Measurements from ENCODE around the gene LCN12. TPM values are rescaled to one million over a fixed set of nuclear protein-coding genes. Genes with fewer than 3 reads are reported as not detected.

Gene LCN12
- total RNA-seq, 1 experiment from 2014 or later, result 2.1 TPM

DNA sequence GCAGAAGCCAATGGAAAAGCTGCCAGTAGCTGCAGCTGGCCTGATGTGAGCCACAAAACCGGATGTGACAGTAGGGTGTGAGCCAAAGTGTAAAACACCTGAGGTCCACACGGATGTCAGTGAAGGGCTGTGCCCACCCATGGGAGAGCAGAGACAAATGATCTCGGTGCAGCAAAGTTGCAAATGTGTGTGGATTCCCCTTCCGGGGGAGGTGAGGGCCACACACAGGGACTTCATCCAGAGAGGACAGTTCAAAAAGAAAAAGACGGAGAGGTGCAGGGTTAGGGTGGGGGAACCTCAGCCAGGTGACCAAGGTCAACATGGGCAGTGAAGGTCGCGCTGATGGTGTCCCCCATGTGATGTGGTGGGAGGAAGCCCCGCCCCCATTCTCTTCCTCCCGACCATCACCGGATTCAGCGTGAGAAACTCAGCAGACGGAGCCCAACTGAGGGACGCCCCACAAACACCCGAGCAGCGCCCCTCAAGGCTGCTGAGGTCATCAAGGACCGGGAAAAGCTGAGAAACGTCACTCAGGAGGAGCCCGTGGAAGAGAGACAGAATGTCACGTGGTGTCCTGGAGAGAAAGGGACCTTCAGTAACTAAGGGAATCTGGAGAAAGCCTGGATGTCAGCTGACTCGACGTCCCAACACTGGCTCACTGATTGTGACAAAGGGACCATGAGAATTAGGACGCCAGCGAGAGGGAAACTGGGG is 13.9 kb downstream of the LCN12 start:
- peak overlapping the region; percentile 20 for H3K4me2 ChIP-seq (ENCODE audit: insufficient read depth, insufficient read length, low read length)
- H3K23me2 ChIP-seq (ENCODE audit: insufficient read length, low read depth, low read length, poor library complexity, severe bottlenecking), result no peaks in the 10 kb centered on the region
- no peak overlapping the region for H2BK15ac ChIP-seq (ENCODE audit: low read depth, low read length)
- no peak overlapping the region for H3K56ac ChIP-seq (ENCODE audit: insufficient read length, low read depth, low read length)
- no CpG with 5 or more reads among the region's 23 CpGs for WGBS (ENCODE audit: extremely low coverage, insufficient read length, low lambda C conversion rate)
- no peak overlapping the region for H2BK120ac ChIP-seq (ENCODE audit: low read depth, low read length, poor library complexity, severe bottlenecking)
- H3K4ac ChIP-seq (ENCODE audit: low read depth, low read length), result no peak overlapping the region
- H3K4me3 Mint-ChIP-seq, result no peak overlapping the region
- H3K79me1 ChIP-seq (ENCODE audit: insufficient read depth, low read depth, low read length, poor library complexity, severe bottlenecking), result no peaks in the 10 kb centered on the region
- H4K8ac ChIP-seq (replicated peaks; ENCODE audit: insufficient read length, low read depth, low read length), result no peak overlapping the region
- no peak overlapping the region for H3K23ac ChIP-seq (ENCODE audit: insufficient read length, low read depth, low read length)
- H4K91ac ChIP-seq (ENCODE audit: insufficient read length, low read depth, low read length), result no peak overlapping the region
- H3K9ac ChIP-seq (ENCODE audit: extremely low read depth, insufficient read length, low read length), result no peak overlapping the region
- no peak for DNase-seq
- H3K14ac ChIP-seq (ENCODE audit: insufficient read depth, low read length), result no peak overlapping the region
- no peak overlapping the region for H3K18ac ChIP-seq (ENCODE audit: insufficient read length, low read depth, low read length)
- no peak overlapping the region for H2BK12ac ChIP-seq (ENCODE audit: insufficient read length, low read depth, low read length)
- H3K27ac ChIP-seq (ENCODE audit: insufficient read length, low read depth, low read length), result no peak overlapping the region
- no peaks in the 10 kb centered on the region for H3K27me3 ChIP-seq (ENCODE audit: insufficient read depth, low read length)
- H3K36me3 Mint-ChIP-seq (ENCODE audit: insufficient read depth in 1 of 3, low read depth in 3 of 3), result no peaks in the 10 kb centered on the region
- peaks cover 7 to 12% of the 10 kb centered on the region in 2 experiments for H3K4me1 Mint-ChIP-seq
- no peak overlapping the region for H2AK5ac ChIP-seq (ENCODE audit: insufficient read length, low read length)
- peak overlapping the region in 2 of 3 experiments; percentile 41 to 66; a peak in 2 of 7 replicates for H3K27ac Mint-ChIP-seq
- no peak overlapping the region for H4K5ac ChIP-seq (ENCODE audit: insufficient read length, low read depth, low read length)
- H2BK5ac ChIP-seq (ENCODE audit: insufficient read length, low read length), result no peak overlapping the region
- H3K27me3 Mint-ChIP-seq (ENCODE audit: low read depth), result peaks cover 16% of the 10 kb centered on the region
- H3K9me3 Mint-ChIP-seq, result no peaks in the 10 kb centered on the region
- H3K4me1 ChIP-seq (ENCODE audit: insufficient read depth, low read length), result peaks cover 2% of the 10 kb centered on the region; the same call in 1 of the 2 replicates
- no peaks in the 10 kb centered on the region for H3K79me2 ChIP-seq (ENCODE audit: insufficient read depth, low read length)
- H3K9me3 ChIP-seq (ENCODE audit: control insufficient read depth, low read depth, low read length), result no peaks in the 10 kb centered on the region
- no peak overlapping the region for H3T11ph ChIP-seq (ENCODE audit: low read length)
- no peaks in the 10 kb centered on the region for H4K20me1 ChIP-seq (ENCODE audit: control insufficient read depth, insufficient read depth, insufficient read length)
- TF ChIP-seq, protein P1, sequence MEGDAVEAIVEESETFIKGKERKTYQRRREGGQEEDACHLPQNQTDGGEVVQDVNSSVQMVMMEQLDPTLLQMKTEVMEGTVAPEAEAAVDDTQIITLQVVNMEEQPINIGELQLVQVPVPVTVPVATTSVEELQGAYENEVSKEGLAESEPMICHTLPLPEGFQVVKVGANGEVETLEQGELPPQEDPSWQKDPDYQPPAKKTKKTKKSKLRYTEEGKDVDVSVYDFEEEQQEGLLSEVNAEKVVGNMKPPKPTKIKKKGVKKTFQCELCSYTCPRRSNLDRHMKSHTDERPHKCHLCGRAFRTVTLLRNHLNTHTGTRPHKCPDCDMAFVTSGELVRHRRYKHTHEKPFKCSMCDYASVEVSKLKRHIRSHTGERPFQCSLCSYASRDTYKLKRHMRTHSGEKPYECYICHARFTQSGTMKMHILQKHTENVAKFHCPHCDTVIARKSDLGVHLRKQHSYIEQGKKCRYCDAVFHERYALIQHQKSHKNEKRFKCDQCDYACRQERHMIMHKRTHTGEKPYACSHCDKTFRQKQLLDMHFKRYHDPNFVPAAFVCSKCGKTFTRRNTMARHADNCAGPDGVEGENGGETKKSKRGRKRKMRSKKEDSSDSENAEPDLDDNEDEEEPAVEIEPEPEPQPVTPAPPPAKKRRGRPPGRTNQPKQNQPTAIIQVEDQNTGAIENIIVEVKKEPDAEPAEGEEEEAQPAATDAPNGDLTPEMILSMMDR (conservative IDR thresholded peaks at IDR 0.05), result no peak
- H2BK20ac ChIP-seq (ENCODE audit: low read depth, low read length, poor library complexity, severe bottlenecking), result no peak overlapping the region
- peak overlapping the region; percentile 43 for H2AFZ ChIP-seq (ENCODE audit: low read length)
